ENCODE measurements around the gene C1orf226.
"Not testable (repeated sequence)": the region's sequence is repeated elsewhere in the genome, so short reads cannot be mapped to it uniquely, and the experiment has no call there.

The C1orf226 gene

GRCh38 chr1:162407539-162407938 is 26.0 kb downstream of the C1orf226 start:
- DNase-seq (ENCODE audit: low spot score) = no peak

GRCh38 chr1:162412002-162412401 is 30.5 kb downstream of the C1orf226 start, which contains the start of gene SH2D1B:
Gene SH2D1B, minus strand, starts transcription at chr1:162412136. Its CDS starts 120 bp downstream, at chr1:162412016.
- DNase-seq (ENCODE audit: low spot score) = peak; percentile 11

GRCh38 chr1:162416215-162416614 is 34.7 kb downstream of the C1orf226 start:
- DNase-seq (ENCODE audit: low spot score) = no peak

- DNase-seq (ENCODE audit: low spot score) = no peak
Observed at GRCh38 chr1:162416909-162417308, 35.4 kb downstream of the C1orf226 start.

- DNase-seq (ENCODE audit: low spot score) = no peak
Observed at GRCh38 chr1:162417650-162418049, 36.1 kb downstream of the C1orf226 start.

- DNase-seq (ENCODE audit: low spot score) = not testable (repeated sequence)
Observed at GRCh38 chr1:162418584-162418983, 37.1 kb downstream of the C1orf226 start.

GRCh38 chr1:162419450-162419931 is 38.0 kb downstream of the C1orf226 start:
- DNase-seq (ENCODE audit: low spot score) = not testable (repeated sequence)

GRCh38 chr1:162420120-162420519 is 38.6 kb downstream of the C1orf226 start:
- DNase-seq (ENCODE audit: low spot score) = no peak

GRCh38 chr1:162421258-162422164 is 40.0 kb downstream of the C1orf226 start:
- no peak for DNase-seq (ENCODE audit: low spot score)

- DNase-seq (ENCODE audit: low spot score) = no peak
Observed at GRCh38 chr1:162422662-162423375, 41.3 kb downstream of the C1orf226 start.

- no peak for DNase-seq (ENCODE audit: low spot score)
Observed at GRCh38 chr1:162430583-162430982, 49.1 kb downstream of the C1orf226 start.

GRCh38 chr1:162432977-162433713 is 51.6 kb downstream of the C1orf226 start:
- DNase-seq (ENCODE audit: low spot score) = not testable (repeated sequence)

All from kidney capillary endothelial cell (primary cell).